GM19438 (cell line): ENCODE measurements around the gene ZNF684.
"Not testable (repeated sequence)": the region's sequence is repeated elsewhere in the genome, so short reads cannot be mapped to it uniquely, and the experiment has no call there.

Experiments
- ATAC-seq: cut with Tn5 transposase; IDR thresholded peaks from one replicate; pipeline ENCODE4 v1.9.1; 2021; ENCODE audit warnings: low read depth; ENCODE audit not compliant: unreplicated experiment

Gene ZNF684

DNA sequence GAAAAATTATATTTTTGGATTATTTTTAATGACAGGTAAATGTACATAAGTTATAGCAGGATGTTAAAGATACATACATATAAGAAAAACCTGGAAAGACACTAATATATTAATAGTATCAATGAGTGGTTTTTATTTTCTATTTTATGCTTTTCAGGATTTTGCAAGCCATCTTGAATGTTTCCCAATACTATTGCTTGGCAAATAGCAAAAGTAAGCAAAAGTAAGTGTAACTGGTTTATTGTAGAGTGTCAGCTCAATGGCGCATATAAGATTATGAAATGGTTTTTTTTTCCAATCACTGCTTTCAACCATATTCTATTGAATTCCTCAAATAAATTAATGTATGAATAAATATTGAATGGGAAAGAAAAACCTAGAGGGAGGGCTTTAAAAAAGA is 36.4 kb downstream of the ZNF684 start:
- ATAC-seq = no peak

GRCh38 chr1:40574805-40575204 is 43.4 kb downstream of the ZNF684 start:
- not testable (repeated sequence) for ATAC-seq

GRCh38 chr1:40575336-40575735 is 43.9 kb downstream of the ZNF684 start:
- no peak for ATAC-seq

- no peak for ATAC-seq
Measured at GRCh38 chr1:40582116-40582515, 50.7 kb downstream of the ZNF684 start.

GRCh38 chr1:40583980-40584379 is 52.5 kb downstream of the ZNF684 start:
- no peak for ATAC-seq

GRCh38 chr1:40588586-40588985 is 57.1 kb downstream of the ZNF684 start:
- ATAC-seq = no peak

GRCh38 chr1:40592107-40592803 is 60.8 kb downstream of the ZNF684 start:
- no peak for ATAC-seq

DNA sequence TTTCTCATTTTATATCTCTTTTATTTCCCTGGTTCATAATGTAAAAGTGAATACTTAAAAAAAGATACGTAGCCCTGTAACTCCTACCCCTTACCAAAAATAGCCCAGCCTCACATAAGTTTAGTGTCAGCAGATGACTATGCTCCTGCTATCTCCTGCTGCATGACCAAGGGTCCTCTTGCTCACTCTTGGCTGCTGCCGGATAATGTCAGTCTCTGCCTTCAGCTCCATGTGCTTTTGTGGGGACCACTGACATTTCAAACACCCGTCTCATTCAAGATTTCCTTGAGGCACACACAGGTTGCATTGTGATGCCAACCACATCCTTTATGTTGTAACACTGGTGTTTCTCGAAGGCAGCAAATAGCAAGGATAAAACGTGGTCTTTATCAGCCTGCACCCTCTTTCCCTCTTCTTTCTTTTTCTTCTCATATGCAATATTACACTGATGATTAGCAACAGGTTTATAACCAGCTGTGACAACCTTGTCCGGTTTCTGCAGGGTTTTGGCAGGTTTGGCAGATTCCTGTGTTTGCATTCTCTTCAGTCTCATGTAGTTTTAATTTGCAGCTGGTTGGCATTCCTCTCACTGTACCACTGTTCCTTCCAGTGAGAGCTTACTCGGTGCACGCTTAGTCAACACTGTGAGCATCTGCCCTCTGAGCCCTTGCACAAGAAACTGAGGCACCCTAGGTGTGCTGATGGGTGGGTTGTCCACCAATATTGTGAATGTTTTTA is 62.2 kb downstream of the ZNF684 start:
- no peak for ATAC-seq

DNA sequence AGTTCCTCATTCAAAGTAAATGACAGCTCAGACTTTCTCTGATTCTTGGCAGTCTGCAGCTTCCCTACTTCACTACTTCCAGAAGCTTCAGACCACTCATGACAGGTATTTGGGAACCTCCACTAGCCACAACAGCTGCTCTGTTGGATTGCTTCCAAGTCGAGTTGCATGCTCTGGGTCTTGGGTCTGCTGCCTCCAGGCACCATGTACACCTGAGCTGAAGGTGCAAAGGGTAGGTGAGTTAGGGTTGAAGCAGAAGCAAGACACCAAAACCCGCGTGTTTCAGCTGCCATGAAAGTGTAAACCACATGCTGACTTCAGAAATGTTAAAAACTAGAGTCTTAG is 62.7 kb downstream of the ZNF684 start:
- no peak for ATAC-seq

GRCh38 chr1:40595623-40596022 is 64.2 kb downstream of the ZNF684 start:
- no peak for ATAC-seq
